Measurements from ENCODE around the gene CHSY3.

DNA sequence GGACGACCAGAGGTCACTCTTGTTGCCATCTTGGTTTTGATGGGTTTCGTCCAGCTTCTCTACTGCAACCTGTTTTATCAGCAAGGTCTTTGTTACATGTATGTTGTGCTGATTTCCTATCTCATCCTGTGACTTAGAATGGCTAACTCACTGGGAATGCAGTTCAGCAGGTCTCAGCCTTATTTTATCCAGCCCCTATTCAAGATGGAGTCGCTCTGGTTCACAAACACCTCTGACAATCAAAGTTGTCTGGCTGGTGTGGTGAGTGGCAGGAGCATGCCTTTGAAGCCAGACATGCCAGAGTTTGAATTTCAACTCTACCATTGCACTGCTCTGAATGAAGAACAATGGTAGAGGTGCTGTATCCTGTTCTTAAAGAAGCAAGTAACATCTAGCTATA, 253.8 kb downstream of the CHSY3 start:
- TF ChIP-seq, protein P1, sequence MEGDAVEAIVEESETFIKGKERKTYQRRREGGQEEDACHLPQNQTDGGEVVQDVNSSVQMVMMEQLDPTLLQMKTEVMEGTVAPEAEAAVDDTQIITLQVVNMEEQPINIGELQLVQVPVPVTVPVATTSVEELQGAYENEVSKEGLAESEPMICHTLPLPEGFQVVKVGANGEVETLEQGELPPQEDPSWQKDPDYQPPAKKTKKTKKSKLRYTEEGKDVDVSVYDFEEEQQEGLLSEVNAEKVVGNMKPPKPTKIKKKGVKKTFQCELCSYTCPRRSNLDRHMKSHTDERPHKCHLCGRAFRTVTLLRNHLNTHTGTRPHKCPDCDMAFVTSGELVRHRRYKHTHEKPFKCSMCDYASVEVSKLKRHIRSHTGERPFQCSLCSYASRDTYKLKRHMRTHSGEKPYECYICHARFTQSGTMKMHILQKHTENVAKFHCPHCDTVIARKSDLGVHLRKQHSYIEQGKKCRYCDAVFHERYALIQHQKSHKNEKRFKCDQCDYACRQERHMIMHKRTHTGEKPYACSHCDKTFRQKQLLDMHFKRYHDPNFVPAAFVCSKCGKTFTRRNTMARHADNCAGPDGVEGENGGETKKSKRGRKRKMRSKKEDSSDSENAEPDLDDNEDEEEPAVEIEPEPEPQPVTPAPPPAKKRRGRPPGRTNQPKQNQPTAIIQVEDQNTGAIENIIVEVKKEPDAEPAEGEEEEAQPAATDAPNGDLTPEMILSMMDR (IDR thresholded peaks at IDR 0.05; ENCODE audit: low read depth, low read length, poor library complexity, severe bottlenecking), result no peak
- no peak for TF ChIP-seq EZH2phosphoT487 (IDR thresholded peaks at IDR 0.05; ENCODE audit: borderline replicate concordance, low read length)
